IPS-NIHi7 (cell line): ENCODE data around the gene GDF7.

Experiments used
- DNase-seq: peaks from one replicate; pipeline ENCODE4 v3.0.0; 2012; ENCODE audit warnings: mixed read lengths; ENCODE audit errors: extremely low spot score

The GDF7 gene

DNA sequence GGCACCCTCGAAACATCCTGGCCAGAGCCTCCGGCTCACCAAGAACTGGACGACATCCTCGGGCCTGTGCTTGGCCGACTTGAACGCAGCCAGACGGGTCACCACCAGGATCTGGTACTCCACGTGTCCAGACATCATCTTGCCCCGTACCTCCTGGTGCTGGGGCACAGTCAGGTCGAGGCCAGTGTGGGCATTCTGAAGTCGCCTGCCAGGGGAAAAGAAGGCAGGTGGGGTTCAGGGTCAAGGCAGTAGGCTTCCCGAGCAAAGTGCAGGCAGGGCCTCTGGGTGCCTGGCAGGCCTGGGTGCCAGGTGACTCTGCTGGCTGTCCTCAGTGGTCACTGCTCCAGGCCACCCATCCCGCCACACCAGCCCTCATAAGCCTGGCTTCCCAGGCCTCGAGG, 21.6 kb upstream of the GDF7 start:
- no peak for DNase-seq

DNA sequence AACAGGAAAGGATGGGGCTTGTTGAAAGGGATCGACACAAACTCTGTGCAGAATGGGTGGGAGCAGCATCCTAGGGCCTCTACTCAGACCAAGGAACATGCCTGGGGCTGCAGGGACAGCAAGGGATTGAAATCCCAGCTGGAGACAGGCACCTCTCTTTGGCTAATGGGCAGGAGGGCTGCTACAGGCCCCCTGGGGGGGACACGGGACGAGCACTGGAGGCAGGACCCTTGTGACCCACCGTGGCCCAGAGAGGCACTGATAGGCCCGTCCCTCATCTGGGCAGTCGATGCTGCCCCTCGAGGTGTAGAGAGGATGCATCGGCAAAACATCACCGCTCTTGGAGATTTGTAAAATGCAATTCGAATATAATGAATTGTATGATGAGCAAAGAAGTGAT, 21.2 kb upstream of the GDF7 start:
- no peak for DNase-seq

DNA sequence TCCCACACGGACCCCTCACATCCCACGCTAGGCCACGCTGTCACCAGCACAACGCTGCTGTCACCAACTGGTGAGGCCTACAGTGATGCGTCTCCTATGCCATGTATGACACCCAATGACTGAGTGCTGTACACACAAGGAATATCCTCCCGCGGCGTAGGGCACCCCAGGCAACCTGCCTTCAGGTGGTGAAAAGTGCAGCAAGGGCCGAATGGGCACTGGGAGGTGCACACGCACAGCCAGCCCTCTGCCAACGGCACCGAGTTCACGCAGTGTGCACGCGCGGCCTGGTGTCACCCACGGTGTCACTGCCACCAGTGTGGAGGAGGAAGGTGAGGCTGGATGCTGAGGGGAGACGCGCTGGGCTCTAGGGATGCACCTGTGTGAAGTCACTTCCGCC, 20.5 kb upstream of the GDF7 start:
- no peak for DNase-seq

DNA sequence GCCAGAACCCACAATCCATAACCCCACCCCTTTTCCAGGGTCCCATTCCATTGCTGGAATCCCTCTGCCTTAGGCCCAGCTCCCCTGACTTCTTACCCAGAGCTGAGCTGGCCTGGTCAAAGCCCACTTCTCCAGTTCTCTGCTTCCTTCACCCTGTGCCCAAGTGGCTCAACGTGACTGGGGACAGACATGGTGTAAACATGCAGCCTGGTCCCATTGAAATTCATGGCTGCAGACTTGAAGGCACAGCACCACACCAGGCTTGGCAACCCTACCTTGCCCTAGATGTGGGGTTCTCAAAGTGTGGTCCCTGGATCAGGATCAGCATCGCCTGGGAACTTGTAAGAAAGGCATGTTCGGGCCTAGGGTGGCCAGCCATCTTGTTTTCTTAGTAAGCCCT, 19.7 kb upstream of the GDF7 start:
- DNase-seq: no peak

DNA sequence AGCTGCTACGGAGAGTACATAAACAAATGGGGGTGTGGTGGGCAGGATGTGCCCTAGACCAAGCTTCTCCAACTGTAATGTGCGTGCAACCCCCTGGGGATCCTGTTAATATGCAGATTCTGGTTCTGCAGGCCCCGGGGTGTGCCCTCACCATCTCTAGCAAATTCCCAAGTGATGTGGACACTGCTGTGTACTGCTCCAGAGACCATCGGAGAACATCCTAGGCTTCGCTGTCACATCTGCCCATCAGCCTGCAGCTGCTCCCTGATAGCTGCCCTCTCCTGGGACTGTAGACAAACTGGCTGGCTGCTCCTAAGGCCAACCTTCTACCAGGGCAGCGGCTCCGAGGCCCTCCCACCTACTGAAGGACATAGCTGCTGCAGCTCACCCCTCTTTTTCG, 19.2 kb upstream of the GDF7 start:
- no peak for DNase-seq

DNA sequence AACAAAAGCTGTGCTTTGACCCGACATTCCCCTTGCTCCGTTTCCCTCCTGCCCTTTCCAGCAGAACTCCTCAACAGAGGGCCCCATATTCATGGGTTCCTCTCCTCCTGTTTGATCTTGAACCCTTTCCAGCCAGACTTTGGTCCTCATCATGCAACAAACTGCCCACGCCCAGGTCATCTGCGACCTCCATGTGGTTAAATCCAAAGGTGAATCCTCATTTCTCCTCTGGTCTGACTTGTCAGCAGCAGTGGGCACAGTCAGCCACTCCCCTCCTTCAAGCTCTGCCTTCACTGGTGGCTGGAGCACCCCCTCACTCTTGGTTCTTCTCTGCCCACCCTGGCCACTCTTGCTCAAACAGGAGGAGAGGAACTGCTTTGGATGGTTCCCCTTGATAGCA, 18.7 kb upstream of the GDF7 start:
- DNase-seq: no peak

DNA sequence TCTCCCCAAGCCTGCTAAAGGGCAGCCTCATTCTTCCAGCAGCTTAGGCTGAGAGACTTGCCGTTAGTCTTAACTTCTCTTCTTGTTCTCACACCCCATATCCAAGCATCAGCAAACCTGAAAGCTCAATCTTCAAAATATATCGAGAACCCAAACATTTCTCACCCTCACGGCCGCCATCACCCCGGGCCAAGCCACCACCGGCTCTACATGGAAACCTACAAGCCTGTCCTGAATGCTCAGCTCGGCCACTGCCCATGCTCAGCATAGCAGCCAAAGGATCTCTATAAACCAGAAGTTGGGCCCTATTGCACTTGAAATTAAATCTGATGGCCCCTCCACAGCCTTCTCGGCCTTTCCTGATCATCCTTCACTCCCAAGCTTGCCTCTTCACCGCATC, 18.1 kb upstream of the GDF7 start:
- DNase-seq: no peak

DNA sequence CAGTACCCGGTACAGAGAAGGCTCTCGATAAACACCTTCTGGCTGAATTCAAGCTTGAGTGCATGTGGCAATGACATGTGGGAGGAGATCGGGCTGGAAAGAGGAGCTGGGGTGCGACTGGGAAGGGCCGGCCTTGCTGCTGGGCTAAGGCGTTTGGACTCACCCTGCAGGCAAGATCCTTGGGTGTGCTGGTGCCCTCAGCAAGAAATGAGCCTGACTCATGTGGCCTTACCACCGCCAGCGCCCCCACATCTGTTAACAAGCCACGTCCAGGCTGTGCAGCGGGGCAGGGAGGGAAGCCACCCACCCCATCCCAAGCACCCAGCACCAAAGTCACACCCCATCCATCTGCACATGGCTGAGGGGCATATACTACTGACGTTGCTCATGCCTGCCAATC, 17.4 kb upstream of the GDF7 start:
- DNase-seq: no peak

DNA sequence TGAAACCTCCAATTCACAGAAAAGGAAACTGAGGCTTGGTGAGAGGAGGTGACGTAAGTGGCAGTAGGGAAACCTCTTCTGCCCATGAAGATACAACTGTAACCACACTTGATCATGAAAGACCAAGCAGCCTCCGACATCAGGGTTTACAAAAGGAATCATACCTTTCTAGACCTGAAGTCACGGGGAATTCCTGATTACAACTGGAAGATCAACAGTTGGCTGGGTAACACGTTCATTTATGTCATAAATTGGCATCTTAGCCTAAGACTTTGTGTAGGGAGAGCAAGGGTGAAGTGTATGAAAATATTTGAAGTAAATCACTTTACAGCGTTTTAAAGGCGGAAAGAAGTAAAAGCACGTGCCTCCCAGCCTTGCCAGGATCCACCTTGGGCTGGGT, 17.0 kb upstream of the GDF7 start:
- DNase-seq: no peak

DNA sequence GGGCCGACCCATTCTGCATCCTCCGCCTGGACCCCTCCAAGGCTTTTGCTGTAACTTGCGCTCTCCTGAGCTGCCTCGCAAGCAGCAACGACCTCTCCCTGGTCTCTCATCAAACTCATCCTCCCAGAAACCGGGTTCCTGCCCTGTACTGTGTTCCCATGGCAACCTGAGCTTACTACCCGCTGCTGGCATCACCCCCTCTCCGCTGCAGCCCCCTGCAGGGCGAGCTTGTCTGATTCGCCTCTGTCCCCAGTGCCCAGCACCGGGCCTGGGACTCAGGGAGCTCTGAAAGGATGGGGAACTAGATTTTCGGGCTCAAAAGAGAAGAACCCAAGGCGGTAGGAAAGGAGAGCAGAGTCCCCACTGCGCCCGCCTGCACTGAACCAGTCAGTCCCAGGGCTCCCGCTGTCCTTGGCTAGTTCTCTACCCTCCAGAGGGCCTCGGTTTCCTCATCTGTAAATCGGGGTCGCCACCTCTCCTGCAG, 16.5 kb upstream of the GDF7 start:
- peak; percentile 46 for DNase-seq

DNA sequence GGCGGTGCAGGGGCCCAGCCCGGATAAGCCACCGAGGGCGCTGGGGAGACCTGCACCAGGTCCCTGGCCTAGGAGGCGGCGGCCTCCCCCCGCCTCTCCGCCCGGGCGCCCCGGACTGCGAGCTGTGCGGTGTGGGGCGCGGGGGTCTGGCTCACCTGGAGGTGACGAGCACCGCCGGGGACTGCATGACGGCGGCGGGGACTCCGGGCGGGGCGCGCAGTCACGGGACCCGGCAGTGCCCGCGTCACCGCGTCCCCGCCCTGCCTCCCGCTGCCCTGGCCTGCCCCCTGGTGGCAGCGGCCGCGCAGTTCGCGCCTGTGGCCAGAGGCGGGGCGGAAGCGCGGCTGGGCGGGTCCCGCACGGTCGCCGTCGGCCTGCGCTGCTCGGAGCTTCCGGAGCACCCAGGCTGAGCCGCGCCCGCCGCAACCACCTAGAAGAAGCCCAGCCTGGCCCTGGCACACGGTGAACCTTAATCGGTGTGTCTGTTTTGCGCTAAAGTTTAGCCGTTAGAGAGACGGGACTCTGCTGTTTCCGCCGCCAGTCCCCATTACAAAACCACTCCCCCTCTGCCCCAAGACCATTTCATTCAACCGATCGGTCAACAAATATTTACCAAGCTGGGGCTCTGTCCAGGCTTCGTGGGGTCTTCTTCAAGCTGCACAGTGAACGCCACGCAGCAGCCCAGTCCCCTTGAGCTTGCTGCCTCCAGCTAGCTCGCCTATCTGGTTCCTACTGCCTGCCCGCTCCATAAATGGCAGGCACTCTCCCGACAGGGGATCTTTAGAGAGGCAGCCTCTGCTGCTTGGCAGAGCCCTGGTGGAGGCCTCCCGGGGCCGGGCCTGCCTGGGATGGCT, 15.8 kb upstream of the GDF7 start, which contains the start of gene HS1BP3:
TSS of gene HS1BP3 (minus strand) at position 222 of the 854 bp plus-strand sequence. CDS start at position 187, 35 bp downstream.
- DNase-seq: peak; percentile 94

DNA sequence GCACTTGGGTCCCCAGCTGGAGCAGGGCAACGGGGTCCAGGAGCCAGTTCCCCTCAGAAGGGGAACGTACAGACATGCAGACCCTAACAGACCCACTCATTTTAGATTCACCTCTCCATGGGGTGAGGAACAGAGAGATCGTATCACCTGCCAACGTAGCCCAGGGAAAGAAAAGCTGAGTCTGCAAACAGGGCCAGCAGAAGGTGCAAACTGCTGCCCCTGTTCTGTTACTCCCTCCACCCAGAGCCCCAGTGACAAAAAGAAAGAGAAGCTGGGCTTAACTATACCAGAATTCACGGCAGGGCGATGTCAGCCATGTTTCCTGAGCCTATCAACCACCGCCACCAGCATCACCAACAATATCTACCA, 15.2 kb upstream of the GDF7 start:
- DNase-seq: no peak

DNA sequence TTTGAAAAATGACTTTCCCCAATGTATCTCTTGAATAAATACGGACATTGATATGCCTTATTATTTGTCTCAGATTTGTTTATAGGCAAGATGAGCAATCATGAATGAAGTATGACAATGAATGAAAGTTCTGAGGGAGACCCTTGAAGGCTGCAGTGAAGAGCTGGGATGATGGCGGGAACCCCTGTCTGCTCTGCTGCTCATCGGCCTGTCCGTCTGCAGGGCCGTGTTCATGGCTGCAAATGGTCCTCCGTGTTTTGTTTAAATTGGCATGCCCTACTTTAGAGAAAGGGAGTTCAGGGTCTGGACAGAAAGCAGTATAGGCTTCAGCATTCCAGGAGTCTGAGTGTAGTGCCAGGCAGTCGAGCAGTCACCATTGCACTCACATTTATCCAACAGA, 14.8 kb upstream of the GDF7 start:
- no peak for DNase-seq

DNA sequence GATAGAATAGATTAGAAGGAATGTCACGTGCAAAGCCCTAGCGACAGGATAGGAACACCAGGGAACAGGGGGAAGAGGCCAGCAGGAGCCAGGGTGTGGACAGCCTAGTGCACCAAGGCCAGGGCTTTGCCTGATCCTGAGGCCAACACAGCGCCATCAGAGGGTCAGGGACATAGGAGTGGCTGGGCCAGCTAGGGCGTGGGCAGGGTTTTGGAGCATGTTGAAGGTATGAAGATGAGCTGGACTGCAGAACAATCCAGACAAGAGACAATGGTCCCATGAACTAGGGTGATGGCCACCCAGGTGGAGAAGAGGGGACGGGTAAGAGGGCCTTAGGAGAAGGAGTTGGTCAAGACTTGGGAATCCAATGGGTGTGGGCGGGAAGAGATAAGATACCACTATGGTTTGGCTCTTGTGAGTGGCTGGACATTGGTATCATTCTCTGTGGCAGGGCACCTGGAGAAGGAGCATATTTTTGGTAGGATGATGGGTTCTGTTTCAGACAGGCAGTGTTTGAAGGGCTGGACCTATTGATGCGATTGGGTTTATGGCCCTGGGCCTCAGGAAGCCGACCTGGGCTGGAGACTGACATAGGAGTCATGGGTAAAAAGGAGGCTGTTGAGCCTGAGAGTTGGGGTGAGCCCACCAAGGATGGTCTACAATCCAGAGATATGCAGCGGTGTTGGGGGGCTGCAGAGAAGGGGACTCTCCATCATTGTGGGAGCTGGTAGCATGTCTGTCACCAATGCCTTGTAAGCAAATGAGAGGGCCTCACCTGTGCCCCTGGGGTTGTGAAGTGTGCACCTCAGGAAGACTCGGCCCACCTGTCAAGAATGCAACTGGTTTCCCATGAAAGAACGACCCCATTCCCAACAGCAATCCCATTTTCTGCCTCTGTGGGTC, 14.0 kb upstream of the GDF7 start:
- no peak for DNase-seq

DNA sequence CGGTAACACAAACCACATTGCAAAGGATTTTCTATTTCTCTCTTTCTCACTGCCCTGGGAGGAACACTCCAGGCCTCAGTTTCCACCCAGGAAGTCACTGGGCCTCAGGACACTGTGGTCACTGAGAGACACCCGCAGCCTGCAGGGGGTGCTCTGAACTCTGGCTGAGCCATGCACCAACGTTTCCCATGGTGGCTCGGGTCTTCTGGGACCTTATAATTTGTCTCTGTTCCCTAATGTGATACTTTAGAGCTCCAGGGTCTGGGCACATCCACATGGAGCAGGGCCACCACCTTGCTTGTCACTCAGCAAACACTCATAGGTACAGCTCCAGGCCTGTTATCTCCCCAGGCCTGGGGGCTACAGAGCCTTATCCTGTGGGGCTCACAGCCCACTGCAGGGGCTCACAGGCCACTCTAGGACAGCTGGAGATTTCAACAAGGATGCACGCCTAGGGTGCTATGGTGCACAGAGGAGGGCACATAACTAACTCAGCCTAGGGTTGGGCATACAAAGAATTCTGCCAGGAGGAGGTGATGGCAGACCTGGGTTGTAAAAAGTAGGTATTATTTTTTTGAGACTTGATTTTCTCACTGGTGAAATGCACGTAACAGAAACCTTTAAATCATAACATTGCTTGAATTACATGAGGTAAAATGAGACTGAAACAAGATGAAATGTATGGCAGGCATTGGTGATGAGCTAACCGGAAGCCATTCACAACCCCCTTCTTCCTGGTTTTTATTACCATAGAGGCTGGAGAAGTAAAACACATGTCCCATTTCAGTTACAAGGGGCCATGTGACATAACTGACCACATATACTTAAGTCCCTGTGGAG, 13.0 kb upstream of the GDF7 start:
- DNase-seq: no peak

DNA sequence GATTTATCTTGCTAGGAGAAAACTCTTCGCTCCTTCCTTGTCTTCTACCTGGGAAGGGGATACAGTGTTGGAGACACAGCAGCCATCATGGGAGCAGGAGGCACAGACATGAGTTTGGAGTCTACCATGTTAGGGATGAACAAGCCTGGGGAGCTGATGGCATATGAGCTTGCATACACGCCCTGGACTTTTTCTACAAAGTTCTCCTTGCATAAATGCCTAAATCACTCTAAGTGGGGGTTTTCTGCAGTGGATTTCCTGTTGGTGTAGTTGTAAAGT, 12.5 kb upstream of the GDF7 start:
- DNase-seq: no peak

DNA sequence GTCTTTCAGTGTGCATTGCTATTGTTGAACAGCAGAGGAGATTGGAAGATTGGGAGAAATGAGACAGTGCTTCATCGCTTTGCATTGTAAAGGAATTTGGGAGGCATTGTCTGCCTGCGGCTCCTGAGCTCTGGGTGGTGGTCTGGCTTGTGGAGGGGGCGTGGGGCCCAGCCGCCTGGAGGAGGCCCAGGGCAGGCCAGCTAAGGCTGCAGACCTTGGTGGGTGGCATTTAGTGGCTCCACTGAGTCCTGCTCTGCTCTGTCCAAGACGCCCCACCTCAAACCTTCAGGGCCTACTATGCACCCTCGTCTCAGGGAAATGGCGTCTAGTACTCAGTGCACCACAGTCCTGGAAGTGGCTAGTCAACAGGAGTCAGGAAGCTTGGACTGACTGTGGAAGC, 10.4 kb upstream of the GDF7 start:
- no peak for DNase-seq

DNA sequence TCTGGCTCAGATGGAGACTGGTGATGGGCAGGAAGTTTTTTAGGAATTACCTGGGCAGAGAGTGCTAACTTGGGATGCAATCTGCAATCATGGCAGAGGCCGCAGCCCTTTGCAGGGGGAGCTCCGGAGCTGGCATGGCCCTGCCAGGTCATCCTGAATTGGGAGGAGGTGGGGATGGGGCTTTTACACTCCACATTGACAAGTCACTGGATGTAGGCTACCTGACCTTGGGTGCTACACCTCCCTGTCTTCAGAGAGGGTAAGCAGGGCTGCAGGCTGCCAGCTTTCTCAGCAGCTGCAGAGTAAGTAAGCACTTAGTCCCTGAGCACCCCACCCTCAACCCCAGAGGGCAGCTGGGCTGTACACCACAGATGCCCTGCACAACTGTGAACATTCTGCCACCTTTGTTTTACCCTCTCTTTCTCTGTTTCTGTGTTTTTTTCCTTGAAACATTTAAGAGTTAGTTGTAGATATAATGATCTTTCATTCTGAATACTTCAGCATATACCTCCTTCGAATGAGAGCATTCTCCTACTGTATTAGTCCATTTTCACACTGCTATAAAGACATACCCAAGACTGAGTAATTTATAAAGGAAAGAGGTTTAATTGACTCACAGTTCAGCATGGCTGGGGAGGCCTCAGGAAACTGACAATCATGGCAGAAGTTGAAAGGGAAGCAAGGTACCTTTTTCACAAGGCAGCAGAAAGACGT, 9.3 kb upstream of the GDF7 start:
- no peak for DNase-seq

DNA sequence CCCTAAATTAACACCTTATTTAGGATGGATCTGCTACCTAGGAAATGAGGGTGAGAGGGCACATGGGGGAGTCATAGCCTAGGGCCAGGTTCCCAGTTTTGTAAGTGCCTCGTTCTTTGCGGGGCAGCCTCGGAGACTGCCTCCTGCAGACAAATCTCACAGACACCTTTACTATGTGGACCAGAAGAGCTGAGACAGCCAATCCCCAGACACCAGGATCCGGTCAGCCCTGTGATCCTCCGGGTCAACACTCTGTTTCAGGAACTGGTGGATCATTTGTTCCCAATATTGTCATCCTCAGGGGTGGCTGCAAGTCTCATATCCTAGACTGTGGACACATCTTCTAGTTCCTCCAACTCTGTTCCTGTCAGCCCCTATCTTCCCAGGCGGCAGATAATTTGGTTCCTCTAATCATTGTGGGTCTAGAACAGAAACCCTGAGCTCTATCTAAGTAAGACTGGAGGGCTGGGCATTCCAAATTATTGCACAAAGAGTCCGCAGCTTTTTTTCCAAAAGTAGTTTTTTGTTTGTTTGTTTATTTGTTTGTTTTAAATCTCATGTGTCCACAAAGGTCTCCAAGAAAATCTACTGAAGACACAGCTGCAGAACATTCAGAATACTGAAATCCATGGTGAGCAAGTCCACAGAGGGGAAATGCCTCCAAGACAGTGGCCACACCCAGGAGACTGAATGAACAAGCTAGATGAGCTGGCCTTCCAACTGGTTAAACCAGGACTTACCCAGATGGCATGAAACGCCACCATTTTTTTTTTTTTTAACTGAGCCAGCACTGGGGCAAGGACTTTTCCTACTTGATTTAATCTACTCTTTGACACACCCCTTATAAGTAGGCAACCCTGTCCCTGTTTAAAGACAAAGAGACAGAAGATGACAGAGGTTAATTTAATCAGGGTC, 6.2 kb upstream of the GDF7 start:
- no peak for DNase-seq
